ENCODE measurements around the gene BMPR1A. TPM values are rescaled to one million over a fixed set of nuclear protein-coding genes. Genes with fewer than 3 reads are reported as not detected.

Gene BMPR1A
- total RNA-seq, 4 donors from 2014 or later, result 29.3 to 45.2 (median 38.0) TPM

DNA sequence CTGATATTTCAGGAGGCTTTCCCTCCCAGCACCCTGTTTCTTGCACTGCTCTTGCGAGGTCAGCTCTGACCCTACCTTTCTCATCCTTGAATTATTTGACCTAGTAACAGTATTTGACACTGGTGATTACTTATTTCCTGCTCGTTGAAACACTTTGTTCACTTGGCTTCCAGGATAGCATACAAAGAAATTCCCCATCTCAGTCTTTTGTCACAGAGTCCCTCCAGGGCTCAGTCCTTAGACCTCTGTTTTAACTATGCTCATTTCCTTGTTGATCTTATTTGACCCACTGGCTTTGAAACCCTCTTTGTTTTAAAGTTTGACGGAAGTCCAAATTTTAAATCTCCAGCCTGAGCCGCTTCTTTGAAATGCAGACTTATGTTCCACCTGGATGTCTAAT, 29.9 kb downstream of the BMPR1A start:
- H3K27ac ChIP-seq, result peak overlapping the region; percentile 32 to 59 (median 50)
- H3K4me3 ChIP-seq, result no peak overlapping the region
- 40 to 42% methylated on average over 4 of the region's 4 CpGs for WGBS, 2 donors (ENCODE audit: low coverage in 1 of 2)
- in situ Hi-C loops (cut with MboI; ENCODE audit: low pct_ligation_motif_present in 1 of 4, low pct_unique_long_range_greater_than_20kb in 1 of 4, low sequenced_read_pairs in 3 of 4) (no loop called here), intact Hi-C loops (cut with DNase I; ENCODE audit: low total_unique reads) (no loop called here)
- H3K4me1 ChIP-seq, result peaks cover 11 to 50% (median 25%) of the 10 kb centered on the region in 4 donors
- no peaks in the 10 kb centered on the region for H3K36me3 ChIP-seq
- H3K9me3 ChIP-seq, result no peaks in the 10 kb centered on the region
- no peaks in the 10 kb centered on the region for H3K27me3 ChIP-seq
- DNase-seq, result no peak
- TF ChIP-seq POLR2AphosphoS5 (IDR thresholded peaks at IDR 0.05) (peak in 1 of 3 donors; percentile 18), POLR2A (IDR thresholded peaks at IDR 0.05) (no peak), EP300 (IDR thresholded peaks at IDR 0.05; ENCODE audit: low read depth) (no peak), CTCF (IDR thresholded peaks at IDR 0.05) (no peak)

- 92 to 94% methylated on average over 3 of the region's 3 CpGs for WGBS, 2 donors (ENCODE audit: low coverage in 1 of 2)
- H3K4me3 ChIP-seq, result no peak overlapping the region
- no peak for TF ChIP-seq POLR2AphosphoS5 (IDR thresholded peaks at IDR 0.05)
- no peak for TF ChIP-seq EP300 (IDR thresholded peaks at IDR 0.05; ENCODE audit: low read depth)
- TF ChIP-seq CTCF (IDR thresholded peaks at IDR 0.05), result no peak
- no peak for TF ChIP-seq POLR2A (IDR thresholded peaks at IDR 0.05)
- in situ Hi-C loops (cut with MboI; ENCODE audit: low pct_ligation_motif_present in 1 of 4, low pct_unique_long_range_greater_than_20kb in 1 of 4, low sequenced_read_pairs in 3 of 4) (no loop called here), intact Hi-C loops (cut with DNase I; ENCODE audit: low total_unique reads) (no loop called here)
- no peaks in the 10 kb centered on the region for H3K36me3 ChIP-seq
- peaks cover 16 to 43% (median 30%) of the 10 kb centered on the region in 4 donors for H3K4me1 ChIP-seq
- no peak overlapping the region for H3K27ac ChIP-seq
- DNase-seq, result no peak
- H3K9me3 ChIP-seq, result no peaks in the 10 kb centered on the region
- no peaks in the 10 kb centered on the region for H3K27me3 ChIP-seq
Observed at GRCh38 chr10:86790394-86790793, 34.0 kb downstream of the BMPR1A start.

DNA sequence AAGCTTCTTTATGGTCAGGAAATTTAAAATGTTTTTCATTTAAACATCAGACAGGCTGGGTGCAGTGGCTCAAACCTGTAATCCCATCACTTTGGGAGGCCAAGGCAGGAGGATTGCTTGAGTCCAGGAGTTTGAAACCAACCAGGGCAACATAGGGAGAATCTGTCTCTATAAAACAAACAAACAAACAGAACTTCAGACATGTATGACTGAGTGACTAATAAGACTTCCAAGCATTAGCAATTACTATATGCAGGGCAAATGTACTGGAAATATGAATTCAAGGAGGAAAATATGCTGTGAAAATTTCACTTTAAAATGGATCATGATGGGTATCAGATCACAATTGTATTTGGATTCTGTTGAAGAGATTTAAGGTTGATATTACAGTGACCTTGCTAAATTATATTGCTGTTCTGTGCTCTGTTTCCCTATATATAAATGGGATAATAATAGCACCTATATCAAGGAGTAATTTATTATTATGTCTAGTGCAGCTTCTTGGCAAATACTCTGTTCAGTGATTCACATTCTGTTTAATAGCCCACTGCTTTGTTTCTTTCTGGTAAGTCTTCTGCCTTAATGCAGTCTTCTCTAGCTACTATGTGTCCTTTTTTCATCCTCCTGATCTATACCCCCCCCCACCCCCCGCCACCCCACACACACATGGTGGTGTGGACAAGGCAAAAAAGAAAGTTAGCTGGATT, 36.2 kb downstream of the BMPR1A start:
- H3K9me3 ChIP-seq, result no peaks in the 10 kb centered on the region
- intact Hi-C loops (cut with DNase I; ENCODE audit: low total_unique reads) (no loop called here), in situ Hi-C loops (cut with MboI; ENCODE audit: low pct_ligation_motif_present in 1 of 4, low pct_unique_long_range_greater_than_20kb in 1 of 4, low sequenced_read_pairs in 3 of 4) (no loop called here)
- TF ChIP-seq EP300 (IDR thresholded peaks at IDR 0.05; ENCODE audit: low read depth) (no peak), CTCF (IDR thresholded peaks at IDR 0.05) (no peak), POLR2A (IDR thresholded peaks at IDR 0.05) (no peak), POLR2AphosphoS5 (IDR thresholded peaks at IDR 0.05) (no peak)
- no peak for DNase-seq
- peak overlapping the region; percentile 30 to 59 (median 54) for H3K27ac ChIP-seq
- H3K4me3 ChIP-seq, result no peak overlapping the region
- H3K27me3 ChIP-seq, result no peaks in the 10 kb centered on the region
- 60 to 89% methylated on average over 1 of the region's 1 CpG for WGBS, 2 donors (ENCODE audit: low coverage in 1 of 2)
- peaks cover 5 to 40% (median 19%) of the 10 kb centered on the region in 4 donors for H3K4me1 ChIP-seq
- H3K36me3 ChIP-seq, result no peaks in the 10 kb centered on the region

GRCh38 chr10:86793696-86794095, 37.3 kb downstream of the BMPR1A start:
- WGBS, 2 donors (ENCODE audit: low coverage in 1 of 2), result 59 to 71% methylated on average over 2 to 4 of the region's 4 CpGs
- no peak for TF ChIP-seq CTCF (IDR thresholded peaks at IDR 0.05)
- TF ChIP-seq POLR2AphosphoS5 (IDR thresholded peaks at IDR 0.05), result peak in 2 of 3 donors; percentile 4 to 8
- no peak for TF ChIP-seq POLR2A (IDR thresholded peaks at IDR 0.05)
- Histone ChIP-seq H3K27ac (peak overlapping the region; percentile 42 to 59 (median 54)), H3K27me3 (no peaks in the 10 kb centered on the region), H3K36me3 (no peaks in the 10 kb centered on the region), H3K9me3 (no peaks in the 10 kb centered on the region), H3K4me3 (no peak overlapping the region), H3K4me1 (peaks cover 5 to 48% (median 26%) of the 10 kb centered on the region in 4 donors)
- in situ Hi-C loops (cut with MboI; ENCODE audit: low pct_ligation_motif_present in 1 of 4, low pct_unique_long_range_greater_than_20kb in 1 of 4, low sequenced_read_pairs in 3 of 4) (no loop called here), intact Hi-C loops (cut with DNase I; ENCODE audit: low total_unique reads) (no loop called here)
- peak; percentile 52 for DNase-seq
